Left renal cortex interstitium (tissue), 4 donors: ENCODE data around the gene DCANP1. TPM values are rescaled to one million over a fixed set of nuclear protein-coding genes. Genes with fewer than 3 reads are reported as not detected.

Source experiments
- polyA plus RNA-seq, 4 donors: library from polyadenylated mRNA; unstranded; fragments of 120-200 nt; gene quantifications; one replicate each; pipeline ENCODE4 v1.2.1, GENCODE V29; 2013; ENCODE audit not compliant: insufficient read length in 4 of 4

The DCANP1 gene
- polyA plus RNA-seq, 4 donors: 0.03 to 0.07 TPM; not detected in 2

Other genes starting within 250 kb of the DCANP1 start
- gene MACROH2A1, start 48.1 kb downstream of the DCANP1 start, polyA plus RNA-seq: 100 to 1,000 TPM; 189 to 265 (median 225) TPM
- under 1 TPM; 0.05 to 0.23 (median 0.21) TPM for gene TIFAB, start 5.0 kb upstream of the DCANP1 start, polyA plus RNA-seq
- gene NEUROG1, start 88.6 kb upstream of the DCANP1 start, polyA plus RNA-seq: not detected
- 10 to 100 TPM; 24.9 to 45.0 (median 36.3) TPM for gene CXCL14, start 131.6 kb upstream of the DCANP1 start, polyA plus RNA-seq